Measurements from ENCODE around the gene STK11IP.

GRCh38 chr2:219620546-219620945, 22.9 kb downstream of the STK11IP start:
- TF ChIP-seq CTCF (IDR thresholded peaks at IDR 0.05; ENCODE audit: low read length) = no peak
- no peak for TF ChIP-seq EZH2 (optimal IDR thresholded peaks at IDR 0.05; ENCODE audit: low read depth, low read length)
